HG02943 (cell line): ENCODE data around the gene XXYLT1.
"Not testable (repeated sequence)": the region's sequence is repeated elsewhere in the genome, so short reads cannot be mapped to it uniquely, and the experiment has no call there.

ENCODE experiments used
- ATAC-seq: cut with Tn5 transposase; IDR thresholded peaks from one replicate; pipeline ENCODE4 v1.9.1; 2021; ENCODE audit warnings: mild to moderate bottlenecking, low read depth, moderate library complexity; ENCODE audit not compliant: unreplicated experiment

Gene XXYLT1

DNA sequence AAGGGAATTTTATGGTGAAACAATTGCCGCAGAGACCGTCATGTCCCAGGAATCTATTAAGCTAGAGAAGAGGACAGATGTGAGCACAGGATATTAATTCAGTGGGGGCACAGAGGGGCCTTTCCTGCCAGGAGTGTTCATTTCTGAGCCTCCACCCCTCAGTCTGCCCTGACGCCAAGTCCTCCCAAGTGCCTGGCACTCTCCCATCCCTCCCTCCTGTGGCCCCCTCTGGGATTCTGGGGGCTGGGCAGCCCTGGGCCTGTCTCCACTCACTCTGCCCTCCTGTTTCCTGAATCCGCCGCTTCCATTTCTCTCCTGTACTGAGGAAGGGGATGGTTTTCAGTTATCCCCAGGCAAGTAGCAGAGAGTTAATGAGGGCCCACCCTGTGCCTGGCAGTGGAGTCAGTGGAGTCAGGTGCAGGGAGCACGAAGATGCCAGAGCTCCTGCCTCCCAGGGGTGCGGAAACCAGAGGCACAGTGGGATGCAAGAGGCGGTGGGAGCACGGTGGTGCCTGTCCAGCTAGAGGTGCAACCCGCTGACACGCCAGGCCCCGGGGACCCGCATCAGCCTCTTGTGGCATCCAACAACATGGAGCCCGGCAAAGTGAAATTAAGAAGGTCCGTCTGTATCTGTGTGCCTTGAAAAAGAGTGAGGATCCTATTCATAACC lies 212.5 kb downstream of the XXYLT1 start:
- ATAC-seq: no peak

DNA sequence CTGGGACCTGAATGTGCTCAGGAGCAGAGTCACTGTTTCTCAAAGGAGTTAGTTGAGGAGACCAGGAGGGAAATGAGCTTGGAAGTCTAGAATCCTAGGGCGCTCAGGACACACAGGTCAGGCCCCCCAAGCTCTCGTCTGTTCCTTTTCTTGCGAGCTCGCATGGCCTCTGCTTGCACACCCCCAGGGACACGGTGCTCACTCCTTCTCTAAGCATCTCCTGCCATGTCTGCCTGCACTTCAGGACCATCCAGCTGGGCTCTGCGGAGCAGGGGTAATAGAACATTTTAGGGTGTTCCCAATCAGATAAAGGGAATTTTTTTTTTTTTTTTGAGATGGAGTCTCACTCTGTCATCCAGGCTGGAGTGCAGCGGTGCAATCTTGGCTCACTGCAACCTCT lies 213.2 kb downstream of the XXYLT1 start:
- ATAC-seq: no peak

DNA sequence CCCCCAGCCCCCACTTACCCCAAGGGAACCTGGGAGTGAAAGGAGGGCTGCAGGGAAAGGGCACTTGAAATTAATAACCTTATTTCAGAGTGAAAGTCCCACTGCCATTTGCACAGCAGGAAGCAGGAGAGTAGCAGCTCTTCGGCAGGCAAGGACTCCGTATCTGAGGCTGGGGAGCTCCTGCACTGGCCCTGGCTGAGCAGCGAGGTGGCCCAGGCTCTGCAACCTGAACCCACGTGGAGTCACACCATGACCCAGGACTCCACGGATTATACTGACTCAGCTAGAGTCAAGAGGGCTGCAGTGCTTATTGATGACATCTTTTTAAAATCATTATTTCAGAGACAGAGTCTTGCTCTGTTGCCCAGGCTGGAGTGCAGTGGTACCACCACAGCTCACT lies 214.5 kb downstream of the XXYLT1 start:
- ATAC-seq: no peak

DNA sequence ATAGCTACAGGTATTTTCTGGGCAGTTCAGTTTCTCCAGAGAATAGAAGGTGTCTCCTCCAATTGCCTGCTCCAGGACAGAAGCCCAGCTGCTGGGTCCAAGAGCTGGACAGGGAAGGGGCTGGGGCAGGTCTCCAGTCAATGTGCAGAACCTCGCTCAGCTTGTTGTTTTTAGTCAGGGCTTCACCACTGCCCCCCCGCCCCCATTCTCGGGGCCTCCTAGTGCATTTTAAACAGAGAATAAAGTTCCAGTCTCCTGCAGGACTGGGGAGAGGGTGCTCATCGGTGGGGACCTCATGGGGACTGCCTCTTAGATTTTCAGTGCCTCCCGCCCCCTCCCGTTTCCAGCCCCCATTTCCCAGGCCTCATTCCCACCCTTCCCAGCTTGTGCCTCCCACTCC lies 216.6 kb downstream of the XXYLT1 start:
- ATAC-seq: no peak

DNA sequence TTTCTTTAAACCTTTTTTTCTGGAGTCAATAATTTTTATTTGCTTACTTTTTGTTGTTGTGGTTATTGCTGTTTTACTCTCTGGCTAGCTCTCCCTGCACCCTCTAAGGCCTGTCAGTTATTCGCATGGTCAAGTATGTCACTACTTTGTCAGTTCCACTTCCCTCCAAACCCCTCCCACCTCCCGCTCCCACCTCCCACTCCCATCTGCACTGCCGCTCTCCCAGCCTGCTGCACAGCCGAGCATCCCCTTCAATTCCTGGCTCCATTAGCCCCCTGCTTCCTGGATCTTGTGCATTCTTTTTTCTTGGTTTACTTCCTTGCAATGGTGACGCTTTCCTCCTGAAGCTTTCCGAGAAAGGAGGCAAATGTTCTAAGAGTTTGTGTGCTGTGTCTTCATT lies 218.0 kb downstream of the XXYLT1 start:
- no peak for ATAC-seq

DNA sequence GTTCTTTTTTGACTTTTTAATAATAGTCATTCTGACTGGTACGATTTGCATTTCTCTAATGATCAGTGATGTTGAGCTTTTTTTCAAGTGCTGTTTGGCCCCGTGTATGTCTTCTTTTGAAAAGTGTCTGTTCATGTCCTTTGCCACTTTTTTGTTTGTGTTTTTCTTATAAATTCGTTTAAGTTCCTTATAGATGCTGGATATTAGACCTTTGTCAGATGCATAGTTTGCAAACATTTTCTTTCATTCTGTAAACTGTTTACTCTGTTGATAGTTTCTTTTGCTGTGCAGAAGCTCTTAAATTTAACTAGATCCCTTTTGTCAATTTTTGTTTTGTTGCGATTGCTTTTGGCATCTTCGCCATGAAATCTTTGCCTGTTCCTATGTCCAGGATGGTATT lies 220.7 kb downstream of the XXYLT1 start:
- not testable (repeated sequence) for ATAC-seq

DNA sequence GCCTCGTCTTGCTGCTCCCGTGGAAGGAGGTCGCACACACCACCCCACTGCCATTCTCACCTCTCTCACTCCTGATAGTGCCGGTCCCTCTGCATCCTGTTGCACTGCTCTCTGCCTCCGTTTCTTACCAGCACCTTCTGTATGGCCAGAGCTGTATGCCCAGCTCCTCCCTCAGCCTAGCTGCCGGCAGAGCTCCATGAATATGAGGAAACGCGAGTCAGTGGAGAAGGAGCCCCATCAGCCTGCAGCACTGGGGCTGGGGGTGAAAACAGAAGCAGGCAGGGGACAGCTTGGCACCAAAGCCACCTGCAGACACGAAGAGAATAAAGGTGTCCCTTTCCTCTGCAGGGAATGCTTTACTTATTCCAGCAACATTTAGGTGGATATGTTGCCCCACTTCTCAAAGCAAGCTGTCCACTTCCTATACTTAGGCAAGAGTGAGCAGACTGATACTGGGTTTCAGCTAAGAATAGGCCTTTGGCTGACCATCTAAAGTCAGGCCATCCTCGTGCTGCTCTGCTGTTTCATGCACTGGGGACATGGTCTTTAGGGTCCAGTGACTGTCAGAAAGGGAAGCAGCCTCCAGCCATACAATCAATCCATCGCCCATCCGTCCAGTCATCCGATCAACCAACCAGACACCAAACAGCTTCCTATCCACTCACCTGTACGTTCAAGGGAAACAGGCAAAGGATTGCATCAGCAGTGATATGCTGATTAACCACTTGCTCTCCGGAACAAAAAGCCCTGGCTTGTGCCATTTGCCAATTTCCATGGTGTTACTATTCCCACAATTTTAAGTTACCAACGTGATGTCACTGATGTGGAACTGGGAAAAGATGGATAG lies 222.7 kb downstream of the XXYLT1 start:
- no peak for ATAC-seq

DNA sequence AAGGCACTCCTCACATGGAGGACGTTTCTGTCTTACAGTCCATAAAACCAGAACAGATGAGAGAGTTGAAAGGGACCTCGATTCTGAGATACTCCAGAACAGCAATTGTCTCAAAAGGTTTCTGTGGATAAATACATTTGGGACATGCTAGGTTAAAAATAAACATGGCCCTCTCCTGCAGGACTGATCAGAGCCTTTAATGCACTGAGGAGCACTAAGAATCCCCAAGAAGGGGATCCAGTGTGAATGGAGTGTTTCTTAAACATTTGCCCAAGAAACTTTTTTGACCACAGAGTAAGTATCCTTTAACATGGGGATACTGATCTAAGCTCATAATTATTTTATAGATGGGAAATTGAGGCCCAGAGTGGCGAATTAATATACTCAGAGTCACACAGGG lies 223.4 kb downstream of the XXYLT1 start:
- ATAC-seq: no peak

DNA sequence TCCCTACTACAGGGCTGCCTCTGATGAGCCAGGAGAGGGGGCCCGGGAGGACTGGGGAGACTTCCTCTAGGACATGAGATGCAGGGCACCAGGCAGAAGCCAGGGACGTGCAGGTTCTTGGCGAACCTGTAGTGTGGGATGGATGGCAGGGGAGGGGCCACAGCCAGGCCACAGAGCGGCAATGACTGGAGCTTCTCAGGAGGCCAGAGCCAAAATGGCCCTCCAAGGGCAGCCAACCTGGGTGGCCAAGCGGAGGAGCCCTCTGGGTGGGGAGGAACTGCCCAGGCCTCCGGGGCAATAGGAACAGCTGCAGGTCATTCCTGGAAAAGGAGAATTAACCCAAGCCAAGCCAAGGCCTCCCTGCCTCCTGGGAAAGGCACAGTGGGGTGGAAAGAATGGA lies 224.5 kb downstream of the XXYLT1 start:
- ATAC-seq: no peak

DNA sequence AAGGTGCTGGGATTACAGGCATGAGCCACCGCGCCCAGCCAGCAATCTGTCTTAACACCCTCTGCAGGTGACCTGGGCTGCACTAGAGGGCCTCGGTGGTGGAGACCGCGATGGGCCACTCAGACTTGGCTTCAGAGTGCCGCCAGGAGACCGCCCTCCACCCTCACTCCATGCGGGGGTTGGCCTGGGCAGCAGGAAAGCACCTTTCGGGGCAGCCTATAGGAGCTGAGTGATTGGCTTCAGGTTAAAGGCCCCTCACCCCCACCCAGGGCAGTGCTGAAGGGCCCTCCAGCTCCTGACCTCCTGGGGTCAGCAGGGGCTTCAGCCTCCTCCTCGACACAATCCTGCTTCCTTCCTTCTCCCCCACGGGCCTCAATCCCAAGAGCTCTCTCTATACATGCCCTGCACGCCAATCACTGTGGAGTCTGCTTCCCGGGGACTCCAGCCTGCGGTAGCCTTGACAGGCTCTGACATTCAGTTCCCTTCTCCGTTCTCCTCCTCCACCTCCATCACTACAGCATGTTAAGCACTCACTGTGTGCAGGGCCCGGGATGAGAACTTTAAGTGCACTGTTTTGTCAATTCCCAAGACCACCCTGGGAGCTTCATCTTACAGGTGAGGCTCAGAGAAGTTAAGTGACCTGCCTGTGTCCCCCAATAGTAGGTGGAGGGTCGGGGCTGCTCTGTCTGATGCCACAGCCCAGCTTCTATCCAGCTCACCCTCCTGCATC lies 225.3 kb downstream of the XXYLT1 start:
- ATAC-seq: no peak

DNA sequence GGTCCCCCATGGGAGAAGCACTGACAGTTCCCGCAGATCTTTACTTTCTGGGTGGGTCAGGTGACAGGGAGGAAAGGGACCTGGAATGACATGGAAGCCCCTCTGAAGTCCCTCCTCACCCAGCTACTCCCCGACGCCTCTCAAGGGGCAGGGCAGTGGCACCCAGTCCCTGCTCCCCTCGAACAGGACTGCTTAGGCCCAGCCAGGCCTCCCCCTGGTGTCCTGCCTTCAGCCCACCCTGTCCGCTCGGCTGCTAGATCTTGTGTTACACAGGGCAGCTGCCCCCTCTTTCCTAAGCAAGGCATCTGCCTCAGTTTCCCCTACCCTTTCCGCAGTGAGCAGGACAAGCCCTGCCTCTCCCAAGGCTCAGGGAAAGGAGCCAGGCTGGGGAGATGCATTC lies 226.5 kb downstream of the XXYLT1 start:
- ATAC-seq: no peak

DNA sequence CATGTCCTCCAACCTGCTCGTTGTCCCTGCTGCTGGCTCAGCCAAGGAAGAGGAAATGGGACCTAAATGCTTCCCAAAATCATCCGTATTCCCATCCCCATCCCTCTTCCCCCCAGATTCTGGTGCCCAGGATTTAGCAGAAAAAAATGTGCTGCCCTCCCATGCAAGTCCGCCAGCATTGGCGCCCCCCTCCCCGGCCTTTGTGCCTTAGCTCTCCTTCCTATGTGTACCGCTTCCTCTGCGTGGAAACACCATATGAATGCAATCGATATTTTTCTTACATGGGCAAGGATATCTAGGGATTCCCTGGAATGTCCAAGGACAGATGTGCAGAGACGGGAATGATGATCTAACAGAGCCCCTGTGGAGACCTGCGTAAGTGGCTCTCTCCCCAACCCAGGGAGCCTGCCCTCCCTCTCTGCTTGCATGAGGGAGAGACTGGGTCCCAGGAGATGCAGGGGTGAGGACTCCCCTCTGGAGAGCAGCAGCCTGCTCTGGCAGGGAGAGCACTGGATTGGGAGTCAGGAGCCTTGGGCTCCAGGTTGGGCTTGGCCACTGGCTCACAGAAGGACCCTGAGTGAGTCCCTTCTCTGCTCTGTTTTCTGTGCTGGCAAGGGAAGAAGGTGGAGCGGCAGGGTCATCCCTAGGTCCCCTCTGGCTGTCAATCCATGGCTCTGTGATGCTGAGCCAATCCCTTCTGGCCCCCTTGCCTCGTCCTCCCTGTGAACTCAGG lies 227.2 kb downstream of the XXYLT1 start:
- no peak for ATAC-seq

DNA sequence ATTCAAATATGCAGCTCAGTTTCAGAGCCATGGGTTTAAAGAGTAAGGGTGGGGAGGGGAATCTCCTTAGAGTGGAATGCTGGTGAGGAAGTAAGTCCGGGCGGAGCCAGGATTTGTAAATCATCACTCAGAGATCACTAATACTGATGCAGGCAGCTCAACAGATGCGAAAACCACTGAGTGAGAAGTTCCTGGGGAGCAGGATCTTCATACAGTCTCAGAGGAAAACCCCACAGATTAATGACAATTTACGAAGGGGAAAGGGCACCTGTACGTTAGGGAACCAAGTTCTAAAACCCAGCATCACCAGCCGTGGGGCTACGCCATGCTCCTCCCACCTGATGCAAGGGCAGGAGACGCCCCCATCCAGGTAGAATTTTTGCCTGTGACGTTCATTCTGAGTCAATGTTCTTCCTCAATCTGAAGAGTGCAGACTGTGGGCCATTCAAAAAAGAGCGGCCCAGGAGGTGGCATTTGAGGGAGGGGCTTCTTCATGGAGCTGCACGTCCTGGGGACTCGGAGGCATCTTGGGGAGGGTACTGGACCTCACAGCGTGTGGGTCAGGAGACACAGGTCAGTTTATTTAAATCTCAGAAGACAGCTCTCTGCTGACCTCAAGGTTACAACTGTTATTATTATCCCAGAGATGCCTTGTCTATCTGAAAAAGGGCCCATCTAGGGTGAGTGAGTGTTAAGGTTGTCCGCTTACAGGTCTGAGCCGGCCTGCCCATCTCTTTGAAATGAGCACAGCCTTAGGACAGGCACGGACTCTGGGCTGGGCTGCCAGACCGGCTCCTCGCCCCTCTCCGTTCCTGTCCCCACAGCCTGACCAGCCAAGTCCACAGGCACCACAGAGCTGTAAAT lies 228.0 kb downstream of the XXYLT1 start:
- ATAC-seq: no peak

DNA sequence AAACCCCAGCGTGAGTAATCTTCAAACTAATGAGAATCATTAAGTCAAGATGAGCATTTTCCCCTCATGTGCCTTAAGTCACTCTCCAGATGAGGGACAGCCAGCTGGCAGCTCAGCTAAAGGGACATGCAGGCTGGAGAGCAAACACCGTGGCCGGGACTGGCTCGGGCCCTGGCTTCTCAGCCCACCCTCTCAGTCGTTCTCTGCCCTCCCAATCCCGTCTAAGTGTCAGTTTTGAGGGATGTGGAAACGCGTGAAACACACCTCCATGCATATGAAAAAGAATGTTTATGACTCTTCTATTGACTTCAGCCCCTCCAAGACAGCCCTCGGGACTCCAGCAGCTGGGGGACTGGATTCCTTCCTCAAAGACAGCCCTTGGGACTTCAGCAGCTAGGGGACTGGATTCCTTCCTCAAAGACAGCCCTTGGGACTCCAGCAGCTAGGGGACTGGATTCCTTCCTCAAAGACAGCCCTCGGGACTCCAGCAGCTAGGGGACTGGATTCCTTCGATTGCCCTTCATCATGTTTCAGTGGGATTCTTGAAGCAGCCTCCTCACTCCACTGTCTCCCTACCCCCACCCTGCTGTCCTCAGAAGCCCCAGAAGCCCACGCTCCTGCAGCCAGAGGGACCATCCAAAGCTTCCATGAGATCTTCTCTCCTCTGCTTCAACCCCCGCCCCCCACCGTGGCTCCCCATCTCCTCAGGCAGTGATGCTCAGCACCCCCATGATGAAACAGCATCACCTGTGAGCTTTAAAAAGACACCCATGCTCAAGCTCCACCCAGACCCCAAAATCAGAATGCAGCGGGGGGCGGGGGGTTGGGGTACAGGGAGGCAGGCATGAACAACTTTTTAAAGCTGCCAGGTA lies 228.9 kb downstream of the XXYLT1 start:
- no peak for ATAC-seq

DNA sequence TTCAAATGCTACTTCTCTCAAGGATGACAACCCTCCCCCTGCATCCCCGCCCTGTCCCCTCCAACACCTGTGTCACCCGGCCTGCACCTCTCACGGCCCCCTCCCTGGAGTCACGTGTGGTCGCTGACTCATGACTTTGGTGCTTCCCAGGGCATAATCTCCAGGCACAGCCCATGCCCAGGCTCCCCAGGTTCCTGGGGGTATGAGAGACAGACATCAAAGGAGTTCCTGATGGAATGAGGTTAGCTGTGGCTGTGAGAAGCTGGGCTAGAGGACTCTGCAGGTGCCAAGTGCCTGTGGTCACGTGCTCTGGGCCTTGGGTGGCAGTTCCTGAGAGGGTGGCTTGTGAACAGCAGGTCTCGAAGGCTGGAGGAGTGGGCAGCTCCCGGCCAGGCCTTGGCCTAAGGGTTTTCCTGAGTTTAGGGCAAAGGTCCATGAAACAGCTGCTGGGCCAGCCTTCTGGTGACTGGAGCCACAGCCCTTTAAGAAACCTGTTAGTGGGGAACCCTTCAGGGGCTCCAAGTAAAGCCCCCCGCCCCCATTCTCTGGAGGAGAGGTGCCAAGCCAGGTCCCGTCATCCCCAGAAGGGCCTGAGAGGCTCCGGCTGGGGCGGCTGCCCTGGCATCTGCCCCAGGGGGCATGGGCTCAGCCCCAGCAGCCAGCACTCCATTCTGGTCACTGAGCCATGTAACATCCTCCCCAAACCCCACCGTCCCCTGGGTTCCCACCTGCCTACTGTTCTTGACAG lies 230.0 kb downstream of the XXYLT1 start:
- no peak for ATAC-seq

DNA sequence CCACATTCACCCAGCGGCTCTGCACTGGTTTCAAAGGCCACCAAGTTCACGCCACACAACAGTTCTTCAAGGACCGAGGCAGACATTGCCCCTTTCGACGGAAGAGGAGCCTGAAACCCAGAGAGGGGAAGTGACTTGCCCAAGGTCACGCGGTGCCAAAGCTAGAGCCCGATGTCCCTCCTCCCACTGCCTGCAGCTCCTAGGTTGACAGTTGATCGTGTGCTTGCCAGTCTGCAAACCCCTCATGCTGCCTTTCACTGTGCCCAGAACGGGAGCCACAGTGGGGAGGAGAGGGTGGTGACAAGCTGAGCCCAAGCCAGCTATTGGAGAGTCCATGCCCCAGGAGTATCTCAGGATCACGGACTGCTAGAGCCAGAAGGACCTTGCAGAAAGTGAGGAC lies 230.9 kb downstream of the XXYLT1 start:
- ATAC-seq: no peak

DNA sequence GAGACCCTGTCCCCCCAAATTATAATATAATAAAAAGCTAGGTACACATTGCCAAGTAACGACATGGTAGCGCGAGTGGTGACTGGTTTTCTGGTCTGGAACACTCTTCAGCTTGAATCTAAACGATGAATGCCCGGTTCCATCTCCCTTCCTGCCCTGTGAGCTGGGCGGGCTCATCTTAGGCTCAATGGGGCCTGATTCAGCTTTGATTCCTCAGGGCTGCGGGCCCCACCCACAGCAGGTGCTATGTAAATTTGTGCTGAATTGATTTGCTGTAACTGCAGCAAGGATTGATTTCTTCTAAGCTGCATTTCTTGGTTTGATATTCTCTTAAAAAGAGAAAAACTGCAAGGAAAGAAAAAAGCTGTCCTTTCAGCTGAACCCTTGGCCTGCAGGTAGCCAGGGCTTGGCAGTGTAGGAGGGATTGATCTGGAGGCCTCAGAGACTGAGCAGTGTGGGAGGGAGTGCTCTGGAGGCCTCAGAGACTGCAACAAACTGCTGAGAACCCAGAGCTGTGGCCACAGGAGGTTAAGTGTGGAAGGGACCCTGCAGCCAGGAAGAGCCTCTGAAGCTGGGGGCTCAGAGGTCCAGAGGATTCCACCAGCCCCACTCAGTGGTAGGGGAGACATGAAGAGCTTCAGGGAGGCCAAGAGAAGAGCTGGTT lies 231.6 kb downstream of the XXYLT1 start:
- no peak for ATAC-seq

DNA sequence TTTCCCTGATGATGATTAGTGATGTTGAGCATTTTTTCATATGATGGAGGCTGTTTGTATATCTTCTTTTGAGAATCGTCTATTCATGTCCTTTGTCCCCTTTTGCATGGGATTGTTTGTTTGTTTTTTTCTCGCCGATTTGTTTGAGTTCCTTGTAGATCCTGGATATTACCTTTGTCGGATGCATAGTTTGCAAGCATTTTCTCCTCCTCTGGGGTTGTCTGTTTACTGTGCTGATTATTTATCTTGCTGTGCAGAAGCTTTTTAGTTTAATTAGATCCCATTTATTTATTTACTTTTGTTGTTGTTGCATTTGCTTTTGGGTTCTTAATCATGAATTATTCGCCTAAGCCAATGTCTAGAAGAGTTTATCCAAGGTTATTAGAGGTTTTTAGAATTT lies 232.8 kb downstream of the XXYLT1 start:
- ATAC-seq: no peak
